ENCODE measurements around the gene EFNB1. TPM values are rescaled to one million over a fixed set of nuclear protein-coding genes. Genes with fewer than 3 reads are reported as not detected.

EFNB1 gene
- total RNA-seq, 2 donors from 2014 or later = 77.9 to 92.2 TPM

GRCh38 chrX:68889249-68889648, 60.4 kb downstream of the EFNB1 start:
- no peaks in the 10 kb centered on the region for H3K9me3 ChIP-seq
- H3K27me3 ChIP-seq = peaks cover 6% of the 10 kb centered on the region
- intact Hi-C loops (cut with DNase I) = no loop called here
- no peaks in the 10 kb centered on the region for H3K4me1 ChIP-seq
- no peak for DNase-seq
- no peak overlapping the region for H3K27ac ChIP-seq
- H3K36me3 ChIP-seq = no peaks in the 10 kb centered on the region
- H3K9ac ChIP-seq (ENCODE audit: low read depth in 2 of 2, low read length in 2 of 2) = no peak overlapping the region
- no peak overlapping the region for H3K4me3 ChIP-seq
- no peak for TF ChIP-seq CTCF (IDR thresholded peaks at IDR 0.05)

Other genes starting within 250 kb of the EFNB1 start
- gene STARD8, start 181.4 kb upstream of the EFNB1 start, total RNA-seq = 1 to 10 TPM; 1.6 to 2.3 TPM

All from colonic mucosa (tissue), 4 donors.